ENCODE measurements around the gene SERPINE2.
A peak's percentile ranks its signal among the peaks of the same experiment; 100 is the strongest.

DNA sequence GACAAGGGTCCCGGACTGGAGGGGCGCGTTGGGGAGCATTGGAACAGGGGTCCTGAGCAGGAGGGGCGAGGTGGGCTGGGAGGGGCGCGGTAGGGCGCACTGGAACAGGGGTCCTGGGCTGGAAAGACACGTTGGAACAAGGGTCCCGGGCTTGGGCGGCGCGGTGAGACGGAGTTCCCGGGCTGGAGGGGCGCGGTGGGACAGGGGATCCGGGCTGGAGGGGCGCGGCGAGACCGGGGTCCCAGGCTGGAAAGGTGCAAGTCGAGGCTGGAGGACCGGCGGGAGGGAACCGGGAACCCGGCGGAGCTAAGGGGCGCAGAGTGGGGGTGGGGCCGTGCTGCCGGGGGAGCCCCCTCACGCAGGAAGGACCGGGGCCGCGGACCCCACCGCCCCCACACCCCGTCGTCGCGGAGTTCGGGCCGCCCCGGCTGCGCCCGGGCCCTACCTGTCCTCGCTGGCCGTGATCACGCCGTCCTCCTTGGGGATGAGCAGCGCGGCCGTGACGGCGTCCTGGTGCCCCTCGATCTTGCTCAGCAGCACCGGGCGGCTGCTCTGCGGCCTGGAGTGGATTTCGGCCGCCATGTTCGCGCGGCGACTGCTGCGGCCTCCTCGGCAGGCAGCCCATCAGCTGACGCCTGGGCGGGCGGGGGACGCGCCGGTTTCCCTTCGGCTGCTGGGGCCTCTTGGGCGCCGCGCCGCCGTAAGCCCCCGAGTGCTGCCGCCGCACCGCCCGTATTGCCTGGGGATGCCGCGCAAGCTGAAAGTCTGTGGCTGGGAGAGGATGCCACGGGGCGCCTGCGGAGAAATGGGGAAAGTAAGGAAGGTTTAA, 94.2 kb downstream of the SERPINE2 start, which contains the start of gene WDFY1:
- TF ChIP-seq CTCF (IDR thresholded peaks at IDR 0.05) (no peak), POLR2A (IDR thresholded peaks at IDR 0.05) (peak; percentile 88), EP300 (IDR thresholded peaks at IDR 0.05; ENCODE audit: low read depth) (no peak), POLR2AphosphoS5 (IDR thresholded peaks at IDR 0.05) (peak; percentile 75 to 95 (median 94))
